GM23248 (cell line): ENCODE data around the gene HDAC9. TPM values are rescaled to one million over a fixed set of nuclear protein-coding genes. Genes with fewer than 3 reads are reported as not detected.

Source experiments
- DNase-seq: peaks from one replicate; pipeline ENCODE4 v3.0.0-alpha.2; 2015
- H2AFZ ChIP-seq: fragments of 200-600 bp; sonication (generic); 2 replicates; pipeline ENCODE4 v1.6.1; 2016; ENCODE audit warnings: antibody characterized with exemption
- H3F3A ChIP-seq: fragments of 200-600 bp; sonication (generic); 2 replicates; pipeline ENCODE4 v1.6.1; 2016; ENCODE audit warnings: mild to moderate bottlenecking, antibody characterized with exemption, mixed run types; ENCODE audit not compliant: insufficient read depth
- H3K27ac ChIP-seq: fragments of 200-600 bp; sonication (generic); 2 replicates; pipeline ENCODE4 v1.5.1; 2016; ENCODE audit warnings: mild to moderate bottlenecking
- H3K27me3 ChIP-seq: fragments of 200-600 bp; sonication (generic); replicated peaks from 2 replicates; pipeline ENCODE4 v1.6.1; 2016; ENCODE audit warnings: mild to moderate bottlenecking; ENCODE audit not compliant: insufficient read depth
- H3K36me3 ChIP-seq: fragments of 200-600 bp; sonication (generic); 2 replicates; pipeline ENCODE4 v1.6.1; 2016; ENCODE audit warnings: low read depth, mild to moderate bottlenecking
- H3K4me1 ChIP-seq: fragments of 200-600 bp; sonication (generic); 2 replicates; pipeline ENCODE4 v1.6.1; 2016; ENCODE audit warnings: mild to moderate bottlenecking; ENCODE audit not compliant: insufficient read depth
- H3K4me2 ChIP-seq: fragments of 200-600 bp; sonication (generic); one replicate; pipeline ENCODE4 v1.6.1; 2016; ENCODE audit warnings: mild to moderate bottlenecking; ENCODE audit not compliant: unreplicated experiment
- H3K4me3 ChIP-seq: fragments of 200-600 bp; sonication (generic); 2 replicates; pipeline ENCODE4 v1.5.1; 2016; ENCODE audit warnings: mild to moderate bottlenecking
- H3K79me2 ChIP-seq: fragments of 200-600 bp; sonication (generic); 2 replicates; pipeline ENCODE4 v1.6.1; 2016; ENCODE audit warnings: mild to moderate bottlenecking; ENCODE audit not compliant: insufficient read depth
- H3K9ac ChIP-seq: fragments of 200-600 bp; sonication (generic); 2 replicates; pipeline ENCODE4 v1.6.1; 2016; ENCODE audit warnings: mild to moderate bottlenecking
- H3K9me2 ChIP-seq: fragments of 200-600 bp; sonication (generic); 2 replicates; pipeline ENCODE4 v1.6.1; 2016; ENCODE audit warnings: mixed run types, mild to moderate bottlenecking, moderate library complexity; ENCODE audit not compliant: insufficient read depth
- H3K9me3 ChIP-seq: fragments of 200-600 bp; sonication (generic); one replicate; pipeline ENCODE4 v1.6.1; 2017; ENCODE audit warnings: low read depth
- H4K20me1 ChIP-seq: fragments of 200-600 bp; sonication (generic); 2 replicates; pipeline ENCODE4 v1.6.0; 2016; ENCODE audit not compliant: insufficient read depth
- EZH2 ChIP-seq: fragments of 200-600 bp; sonication (generic); IDR thresholded peaks from 2 replicates; pipeline ENCODE4 v1.6.1; 2018; ENCODE audit warnings: antibody characterized with exemption, mild to moderate bottlenecking; ENCODE audit not compliant: insufficient read depth, poor library complexity, severe bottlenecking
- EZH2phosphoT487 ChIP-seq: fragments of 200-600 bp; sonication (generic); IDR thresholded peaks from 2 replicates; pipeline ENCODE4 v1.6.1; 2018; ENCODE audit warnings: antibody characterized with exemption, moderate library complexity, mild to moderate bottlenecking, low read depth; ENCODE audit not compliant: insufficient read depth
- WGBS, 2 experiments: methylation state at CpG; one replicate each; pipeline ENCODE4 v1.1.6; 2015 to 2017; ENCODE audit warnings: low lambda C conversion rate in 2 of 2, low coverage in 1 of 2; ENCODE audit errors: missing lambda C conversion rate in 2 of 2; 5-methylcytosine and 5-hydroxymethylcytosine counted together
- in situ Hi-C: fragments of 300-500 bp; cut with MboI; formaldehyde crosslinking; loops from 2 replicates; pipeline ENCODE4 v1.15.0; 2020
- polyA plus RNA-seq: library from polyadenylated mRNA; unstranded; fragments of >200 nt; fragmentation: Nextera tagmentation; extraction: Ambion mirVana; gene quantifications from 2 replicates; pipeline ENCODE4 v1.2.1, GENCODE V29; 2016
- total RNA-seq: library from RNA; depleted of rRNA; stranded (reverse); fragments of >200 nt; shearing (Covaris generic); gene quantifications from 2 replicates; pipeline ENCODE4 v1.2.3, GENCODE V29; 2014

Gene HDAC9
- total and polyA plus RNA-seq, 2 experiments from 2014 or later = 1.6 to 2.1 TPM

GRCh38 chr7:18534481-18534880, 38.9 kb downstream of the HDAC9 start:
- H3K9me3 ChIP-seq = no peaks in the 10 kb centered on the region
- H3K27ac ChIP-seq = no peak overlapping the region
- peaks cover 7% of the 10 kb centered on the region for H3K4me1 ChIP-seq
- H3K27me3 ChIP-seq = no peaks in the 10 kb centered on the region
- no peaks in the 10 kb centered on the region for H3K36me3 ChIP-seq
- no peak overlapping the region for H3K4me2 ChIP-seq
- H3K4me3 ChIP-seq = no peak overlapping the region
- no peaks in the 10 kb centered on the region for H3K9me2 ChIP-seq
- no peaks in the 10 kb centered on the region for H3F3A ChIP-seq
- DNase-seq = no peak
- H2AFZ ChIP-seq = no peak overlapping the region
- no peaks in the 10 kb centered on the region for H3K79me2 ChIP-seq
- H3K9ac ChIP-seq = no peak overlapping the region
- in situ Hi-C loops = no loop called here
- no peaks in the 10 kb centered on the region for H4K20me1 ChIP-seq
- TF ChIP-seq EZH2 (no peak), EZH2phosphoT487 (no peak)
- 93 to 97% methylated on average over 5 of the region's 5 CpGs for WGBS, 2 experiments

DNA sequence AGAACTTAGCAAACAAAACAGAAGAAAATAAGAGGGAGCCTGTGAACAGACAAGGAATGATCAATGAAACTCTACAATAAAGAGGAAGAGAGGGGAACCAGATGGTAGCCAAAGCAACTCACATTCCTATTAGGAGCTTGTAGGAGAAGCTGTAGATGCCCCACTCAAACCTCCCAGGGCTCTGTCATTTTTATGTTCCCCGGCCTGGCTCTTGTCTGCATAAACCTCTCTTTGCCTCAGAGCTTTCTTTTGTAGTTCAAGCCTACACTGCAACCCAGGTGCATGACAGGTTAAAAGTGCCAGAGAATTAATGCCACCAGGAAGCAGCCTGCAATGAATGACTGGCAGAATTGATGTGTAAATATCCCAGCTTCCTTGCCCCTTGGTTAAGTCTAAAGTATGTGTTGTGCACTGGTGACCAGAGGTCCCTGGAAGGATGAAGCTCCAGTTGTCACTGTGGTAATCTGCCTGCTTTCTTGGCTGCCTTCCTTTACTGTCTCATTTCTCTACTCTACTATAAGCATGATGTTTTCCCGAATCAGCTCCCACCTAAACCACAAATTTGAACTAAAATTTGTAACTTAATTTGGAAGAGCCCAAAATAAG, 40.4 kb downstream of the HDAC9 start:
- Histone ChIP-seq H3K79me2 (no peaks in the 10 kb centered on the region), H3K27me3 (no peaks in the 10 kb centered on the region), H3F3A (peaks cover 6% of the 10 kb centered on the region), H3K4me1 (peaks cover 14% of the 10 kb centered on the region), H3K4me2 (no peak overlapping the region), H3K36me3 (no peaks in the 10 kb centered on the region), H3K9me3 (no peaks in the 10 kb centered on the region), H4K20me1 (no peaks in the 10 kb centered on the region), H3K9ac (no peak overlapping the region), H3K9me2 (no peaks in the 10 kb centered on the region), H3K4me3 (no peak overlapping the region), H3K27ac (no peak overlapping the region), H2AFZ (no peak overlapping the region)
- TF ChIP-seq EZH2 = no peak
- no peak for TF ChIP-seq EZH2phosphoT487
- in situ Hi-C loops = no loop called here
- DNase-seq = no peak
- 90 to 93% methylated on average over 2 of the region's 2 CpGs for WGBS, 2 experiments

- H3K9me2 ChIP-seq = no peaks in the 10 kb centered on the region
- H4K20me1 ChIP-seq = no peaks in the 10 kb centered on the region
- no peaks in the 10 kb centered on the region for H3K36me3 ChIP-seq
- 43 to 68% methylated on average over 1 of the region's 1 CpG for WGBS, 2 experiments
- H3K27me3 ChIP-seq = no peaks in the 10 kb centered on the region
- peaks cover 20% of the 10 kb centered on the region for H3K4me1 ChIP-seq
- no peak for TF ChIP-seq EZH2
- no peak for TF ChIP-seq EZH2phosphoT487
- DNase-seq = no peak
- H3K9ac ChIP-seq = no peak overlapping the region
- in situ Hi-C loops = no loop called here
- no peak overlapping the region for H2AFZ ChIP-seq
- H3K4me2 ChIP-seq = no peak overlapping the region
- peaks cover 11% of the 10 kb centered on the region for H3F3A ChIP-seq
- no peak overlapping the region for H3K27ac ChIP-seq
- H3K79me2 ChIP-seq = no peaks in the 10 kb centered on the region
- no peaks in the 10 kb centered on the region for H3K9me3 ChIP-seq
- no peak overlapping the region for H3K4me3 ChIP-seq
Measured at GRCh38 chr7:18536486-18536885, 40.9 kb downstream of the HDAC9 start.

DNA sequence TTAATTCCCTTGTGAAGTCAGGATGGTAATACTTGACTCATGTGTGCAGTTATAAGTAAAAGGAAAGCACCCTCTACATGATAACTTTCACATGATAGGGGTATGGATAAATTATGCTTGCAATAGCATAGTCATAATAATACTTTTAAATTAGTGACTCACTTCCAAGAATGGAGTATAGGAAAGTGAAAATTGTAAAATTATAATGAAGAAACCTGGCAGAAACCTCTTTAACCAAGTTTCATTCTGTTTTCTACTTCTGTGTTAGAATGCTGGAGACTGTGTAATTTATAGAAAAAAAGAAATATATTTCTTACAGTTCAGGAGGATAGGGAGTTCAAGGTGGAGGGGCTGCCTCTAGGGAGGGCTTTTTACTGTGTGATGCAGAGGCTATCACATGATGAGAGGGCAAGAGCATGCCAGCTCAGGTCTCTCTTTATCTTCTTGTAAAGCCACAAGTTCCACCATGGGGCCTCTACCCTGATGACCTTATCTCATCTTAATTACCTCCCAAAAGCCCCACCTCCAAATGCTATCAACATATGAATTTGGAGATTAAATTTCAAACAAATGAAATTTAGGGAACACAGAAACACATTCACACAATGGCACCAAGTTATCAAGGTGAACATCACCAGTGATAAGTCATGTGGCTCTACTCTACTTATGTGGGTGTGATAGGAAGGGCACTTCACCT, 43.2 kb downstream of the HDAC9 start:
- in situ Hi-C loops = no loop called here
- TF ChIP-seq EZH2phosphoT487 (no peak), EZH2 (no peak)
- H2AFZ ChIP-seq = no peak overlapping the region

More for the DNA sequence above, 43.2 kb downstream of the HDAC9 start:
- H3K79me2 ChIP-seq = no peaks in the 10 kb centered on the region
- H4K20me1 ChIP-seq = no peaks in the 10 kb centered on the region
- DNase-seq = no peak
- no peaks in the 10 kb centered on the region for H3K36me3 ChIP-seq
- H3K4me3 ChIP-seq = no peak overlapping the region
- H3K9me2 ChIP-seq = no peaks in the 10 kb centered on the region
- peaks cover 19% of the 10 kb centered on the region for H3F3A ChIP-seq
- no peaks in the 10 kb centered on the region for H3K27me3 ChIP-seq
- H3K27ac ChIP-seq = no peak overlapping the region
- H3K9ac ChIP-seq = no peak overlapping the region
- no peak overlapping the region for H3K4me2 ChIP-seq
- peaks cover 28% of the 10 kb centered on the region for H3K4me1 ChIP-seq
- no peaks in the 10 kb centered on the region for H3K9me3 ChIP-seq
